NCI-H1694 treated with DMSO at 0.1 percent for 48 hours (cell line): ENCODE data around the gene ALOX15B.
"Not testable (repeated sequence)": the region's sequence is repeated elsewhere in the genome, so short reads cannot be mapped to it uniquely, and the experiment has no call there.

Experiments
- DNase-seq: peaks from one replicate; lab custom pipeline; 2025; lab: John Stamatoyannopoulos, UW

The ALOX15B gene

DNA sequence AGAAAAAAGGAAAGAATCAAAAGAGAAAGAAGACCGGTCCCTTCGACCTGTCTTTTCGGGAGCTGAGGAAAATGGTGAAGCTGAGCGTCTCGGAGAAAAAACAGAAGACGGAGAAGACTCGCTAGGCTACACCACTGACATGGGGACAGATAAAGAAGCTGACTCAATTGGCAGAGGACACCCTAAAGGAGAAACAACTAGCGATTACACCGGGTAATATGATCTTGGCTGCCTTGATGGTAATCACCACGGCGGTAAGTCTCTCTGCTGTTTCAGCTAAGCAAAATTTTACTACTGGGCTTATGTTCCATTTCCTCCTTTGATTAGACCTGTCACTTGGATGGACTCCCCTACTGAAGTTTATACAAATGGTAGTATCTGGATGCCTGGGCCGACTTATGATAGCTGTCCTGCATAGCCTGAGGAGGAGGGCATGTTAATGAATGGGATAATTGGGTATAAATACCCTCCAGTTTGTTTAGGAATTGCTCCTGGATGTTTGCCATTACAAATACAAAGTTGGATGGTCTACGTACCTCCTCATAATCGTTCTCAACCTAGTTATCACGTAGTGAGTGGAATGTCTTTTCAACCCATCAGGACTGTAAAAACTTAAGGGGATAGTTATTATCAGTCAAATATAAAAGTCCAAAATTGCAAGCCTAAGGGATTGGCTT, 24.1 kb downstream of the ALOX15B start:
- no peak for DNase-seq

DNA sequence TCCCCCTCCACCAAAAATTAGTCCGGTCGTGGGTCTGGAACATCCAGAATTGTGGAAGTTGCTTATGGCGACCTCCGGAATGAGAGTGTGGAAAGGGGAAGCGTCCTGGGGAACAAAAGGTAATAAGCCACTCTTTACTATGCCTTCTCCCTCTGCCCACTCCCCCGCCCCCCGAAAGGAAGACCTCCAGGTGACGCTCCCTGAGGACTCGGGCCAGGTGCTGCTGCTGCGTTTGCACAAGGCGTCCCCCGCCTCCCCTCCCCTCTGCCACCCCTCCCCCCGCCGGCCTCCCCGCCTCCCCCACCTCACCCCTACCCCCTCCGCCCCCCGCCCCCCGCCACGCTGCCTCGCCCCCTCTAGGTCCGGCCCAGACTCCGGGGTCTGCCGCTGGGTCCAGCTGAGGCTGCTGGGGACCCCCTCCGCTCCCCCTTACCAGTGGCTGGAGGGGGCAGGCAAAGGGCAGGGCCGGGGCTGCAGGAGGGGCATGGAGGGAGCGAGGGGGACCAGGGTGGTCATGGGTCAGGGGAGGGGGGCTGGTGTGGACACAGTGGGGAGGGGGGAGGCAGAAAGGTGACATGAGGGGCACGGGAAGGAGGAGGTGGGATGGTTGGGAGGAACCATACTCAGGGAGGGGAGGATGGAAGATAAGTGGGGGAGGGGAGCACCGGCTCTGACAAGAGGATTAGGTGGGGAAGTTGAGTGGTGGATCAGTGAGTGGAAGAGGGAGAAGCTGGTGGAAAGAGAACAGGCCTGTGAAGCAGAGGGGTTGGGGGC, 25.1 kb downstream of the ALOX15B start:
- DNase-seq, result no peak

DNA sequence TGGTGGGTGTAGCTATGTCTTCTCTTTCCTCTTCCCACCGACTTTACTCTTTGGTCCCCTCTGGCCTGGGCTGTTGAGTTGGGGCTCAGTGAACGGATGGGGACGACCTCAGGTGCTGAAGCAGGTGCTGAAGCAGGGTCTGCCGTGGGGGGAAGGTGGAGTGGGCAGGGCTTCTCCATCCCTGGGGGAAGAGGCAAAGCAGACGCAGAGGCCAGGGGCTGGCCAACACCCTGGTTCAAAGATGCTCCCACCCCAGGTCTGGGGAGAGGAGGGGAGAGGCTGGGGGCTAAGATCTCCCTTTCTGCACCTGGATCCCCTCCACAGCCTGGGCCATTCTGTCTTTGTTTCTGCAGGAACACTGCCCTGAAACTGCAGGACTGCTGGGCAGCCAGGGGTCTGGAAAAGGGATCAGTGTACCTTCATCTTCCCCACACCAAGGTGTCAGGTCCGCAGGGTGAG, 25.7 kb downstream of the ALOX15B start:
- DNase-seq, result no peak

DNA sequence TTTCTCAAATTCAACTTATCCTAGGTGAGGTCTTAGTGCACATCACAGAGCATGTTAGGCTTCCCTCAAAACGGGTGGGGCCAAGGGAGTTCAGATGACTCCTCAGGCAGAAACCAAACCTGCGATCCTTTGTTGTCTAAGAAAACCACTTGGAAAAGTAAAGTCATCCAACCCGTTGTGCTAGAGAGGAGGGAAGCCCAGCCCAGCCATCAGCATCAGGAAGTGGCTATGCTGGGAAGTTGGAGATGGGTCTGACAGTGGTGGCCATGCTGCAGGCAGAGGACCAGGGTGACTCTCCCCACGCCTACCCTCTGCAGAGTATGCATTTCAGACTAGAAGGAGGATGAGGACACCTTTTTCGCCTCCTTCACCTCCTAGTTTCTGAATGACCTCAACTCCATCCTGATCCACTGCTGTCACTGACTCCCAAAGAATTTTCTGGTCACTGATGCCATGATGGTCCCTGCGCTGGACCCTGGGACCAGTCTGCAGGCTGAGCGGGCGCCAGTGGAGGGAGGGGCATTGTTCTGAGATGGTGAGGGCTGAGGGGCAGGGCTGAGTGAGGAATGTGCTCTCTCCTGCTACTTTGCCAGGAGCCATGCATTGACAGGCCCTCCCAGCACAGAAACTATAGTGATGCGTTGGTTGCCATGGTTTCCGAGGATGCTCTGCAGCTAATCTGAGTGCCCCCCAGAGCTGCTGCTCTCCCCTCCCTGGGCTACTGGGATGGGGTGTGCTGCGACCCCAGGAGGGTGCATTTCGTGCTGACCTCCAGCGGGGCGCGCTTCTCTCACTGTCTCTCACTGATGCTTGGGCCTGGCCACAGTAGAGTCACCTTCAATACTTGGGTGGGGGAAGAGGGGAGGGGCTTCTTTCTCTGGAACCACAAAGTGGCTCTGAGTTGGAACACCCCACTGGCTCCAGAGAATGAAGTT, 28.2 kb downstream of the ALOX15B start:
- no peak for DNase-seq

DNA sequence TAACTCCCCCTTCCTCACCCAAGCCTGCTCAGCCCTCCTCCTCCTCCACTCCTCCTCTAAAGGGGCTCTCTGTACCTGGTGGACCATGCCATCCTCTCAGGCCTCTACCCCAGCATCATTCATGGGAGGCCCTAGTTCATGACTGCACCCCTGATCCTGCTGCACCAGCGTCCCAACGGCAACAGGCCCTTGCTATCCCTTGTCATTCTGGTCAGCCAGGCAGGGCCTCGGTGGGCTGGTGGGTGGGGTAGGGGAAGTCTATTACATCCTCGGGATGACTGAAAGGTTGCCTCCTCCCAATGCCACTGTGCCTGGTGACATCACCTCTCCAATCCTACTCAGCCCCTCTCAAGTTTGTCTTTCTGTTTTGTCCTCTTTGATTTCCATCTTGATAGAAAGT, 28.9 kb downstream of the ALOX15B start:
- no peak for DNase-seq

DNA sequence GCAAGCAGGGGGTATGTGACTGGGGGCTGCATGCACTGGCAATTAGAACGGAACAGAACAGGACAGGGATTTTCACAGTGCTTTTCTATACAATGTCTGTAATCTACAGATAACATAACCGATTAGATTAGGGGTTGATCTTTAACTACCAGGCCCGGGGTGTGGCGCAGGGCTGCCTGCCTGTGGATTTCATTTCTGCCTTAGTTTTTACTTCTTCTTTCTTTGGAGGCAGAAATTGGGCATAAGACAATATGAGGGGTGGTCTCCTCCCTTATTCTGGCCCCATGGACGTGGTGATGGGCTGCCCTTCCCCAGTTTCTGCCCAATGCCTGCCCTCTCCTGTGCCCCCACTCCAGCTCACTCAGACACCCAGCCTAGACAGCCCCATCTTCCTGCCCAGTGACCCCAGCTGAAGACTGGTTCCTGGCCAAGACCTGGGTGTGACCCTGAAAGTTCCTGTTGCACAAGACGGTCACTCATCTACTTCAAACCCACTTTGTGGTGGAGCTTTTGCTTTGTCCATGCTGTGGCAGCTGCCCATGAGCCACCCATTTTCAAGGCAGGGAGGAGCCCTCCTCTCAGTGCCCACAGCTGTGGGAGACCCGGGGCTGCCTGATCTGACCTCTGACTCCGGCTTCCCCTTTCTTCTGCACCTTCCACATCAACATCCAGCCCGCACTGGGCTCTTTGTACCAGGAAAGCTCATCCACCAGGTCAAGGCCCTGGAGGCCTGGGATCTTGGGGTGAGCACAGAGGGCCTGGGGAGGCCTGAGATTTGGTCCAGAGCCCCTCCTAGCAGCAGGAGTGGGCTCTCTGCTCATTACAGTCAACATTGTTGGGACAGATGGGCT, 30.1 kb downstream of the ALOX15B start:
- DNase-seq, result no peak

DNA sequence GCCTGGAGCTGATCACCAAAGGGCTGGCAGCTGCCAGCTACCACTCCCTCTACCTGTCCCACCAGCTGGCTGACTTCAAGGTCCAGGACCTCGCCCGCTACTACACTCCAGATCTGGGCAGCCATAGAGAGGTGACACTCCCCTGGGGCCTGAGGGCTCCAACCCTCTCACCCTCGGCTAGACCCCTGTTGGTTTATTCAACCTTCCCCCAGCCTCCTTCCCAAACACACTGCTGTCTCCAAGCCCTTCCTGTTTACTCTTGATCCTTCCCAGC, 30.7 kb downstream of the ALOX15B start:
- DNase-seq, result peak; percentile 26

DNA sequence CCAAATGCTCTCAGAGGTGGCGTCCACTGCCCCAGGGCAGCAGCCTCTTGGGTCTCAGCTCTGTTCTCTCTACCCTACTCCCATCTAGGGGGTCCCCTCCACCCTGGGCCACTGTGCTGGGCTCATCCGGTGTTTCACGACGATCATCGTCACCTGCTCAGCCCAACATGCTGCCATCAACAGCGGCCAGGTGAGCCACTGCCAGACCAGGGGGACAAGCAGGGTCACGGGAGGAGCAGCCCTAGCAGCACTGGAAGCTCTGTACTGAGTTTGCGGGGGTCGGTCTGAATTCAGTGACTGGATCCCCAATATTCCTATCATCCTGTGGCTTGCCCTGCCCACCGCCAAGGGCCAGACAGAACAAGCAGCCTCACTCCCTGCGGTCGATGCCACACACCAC, 32.6 kb downstream of the ALOX15B start:
- no peak for DNase-seq

DNA sequence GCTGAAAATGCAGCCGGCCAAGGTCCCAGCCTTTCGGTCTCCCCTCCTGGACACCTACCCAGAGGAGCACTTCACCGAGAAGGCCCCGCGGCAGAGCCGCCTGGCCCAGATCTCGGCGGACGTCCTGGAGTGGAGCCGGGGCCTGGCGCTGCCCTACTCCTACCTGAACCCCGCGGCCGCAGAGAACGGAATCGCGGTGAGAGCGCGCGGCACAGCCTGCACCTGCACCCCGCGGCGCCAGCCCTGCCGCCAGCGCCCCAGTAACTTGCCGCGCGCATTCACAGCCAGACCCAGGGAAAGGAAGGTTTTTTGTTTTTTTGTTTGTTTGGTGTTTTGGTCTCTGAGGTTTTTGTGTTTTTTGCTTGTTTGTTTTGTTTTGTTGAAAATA, 33.5 kb downstream of the ALOX15B start:
- DNase-seq, result no peak

DNA sequence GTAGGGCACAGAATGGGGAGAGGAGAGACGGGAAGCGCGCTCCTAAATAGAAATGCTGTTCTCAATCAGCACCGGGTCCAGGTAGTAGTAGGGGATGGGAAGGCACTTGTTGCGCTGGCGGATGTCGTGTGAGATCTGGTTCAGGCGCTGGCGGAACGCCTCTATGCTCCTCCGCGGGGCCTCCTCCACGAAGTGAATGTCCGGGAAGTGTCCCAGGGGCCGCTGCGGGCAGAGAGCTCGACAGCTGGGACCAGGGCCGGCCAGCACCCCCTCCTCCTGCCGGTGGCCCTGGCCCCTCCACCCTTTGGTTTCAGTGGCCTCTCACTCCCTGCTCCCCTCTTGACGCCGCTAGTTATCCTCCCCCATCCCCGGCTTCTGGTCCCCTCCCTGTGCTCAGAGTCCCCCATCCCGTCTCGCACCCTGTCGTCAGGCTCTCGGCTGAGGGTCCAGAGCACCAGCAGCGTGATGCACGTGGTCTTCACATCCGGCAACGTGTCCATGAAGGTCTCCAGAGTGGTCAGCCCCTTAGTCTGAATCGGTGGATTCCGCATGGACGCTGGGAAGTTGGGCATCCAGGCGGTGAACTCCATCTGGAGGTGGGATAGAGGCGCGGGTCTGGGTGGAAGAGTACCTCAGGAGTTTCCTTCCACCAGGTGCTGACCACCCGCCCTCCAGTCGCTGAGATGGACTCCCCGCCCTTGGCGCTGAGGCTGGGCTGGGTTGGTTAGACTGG, 34.0 kb downstream of the ALOX15B start:
- DNase-seq, result no peak

DNA sequence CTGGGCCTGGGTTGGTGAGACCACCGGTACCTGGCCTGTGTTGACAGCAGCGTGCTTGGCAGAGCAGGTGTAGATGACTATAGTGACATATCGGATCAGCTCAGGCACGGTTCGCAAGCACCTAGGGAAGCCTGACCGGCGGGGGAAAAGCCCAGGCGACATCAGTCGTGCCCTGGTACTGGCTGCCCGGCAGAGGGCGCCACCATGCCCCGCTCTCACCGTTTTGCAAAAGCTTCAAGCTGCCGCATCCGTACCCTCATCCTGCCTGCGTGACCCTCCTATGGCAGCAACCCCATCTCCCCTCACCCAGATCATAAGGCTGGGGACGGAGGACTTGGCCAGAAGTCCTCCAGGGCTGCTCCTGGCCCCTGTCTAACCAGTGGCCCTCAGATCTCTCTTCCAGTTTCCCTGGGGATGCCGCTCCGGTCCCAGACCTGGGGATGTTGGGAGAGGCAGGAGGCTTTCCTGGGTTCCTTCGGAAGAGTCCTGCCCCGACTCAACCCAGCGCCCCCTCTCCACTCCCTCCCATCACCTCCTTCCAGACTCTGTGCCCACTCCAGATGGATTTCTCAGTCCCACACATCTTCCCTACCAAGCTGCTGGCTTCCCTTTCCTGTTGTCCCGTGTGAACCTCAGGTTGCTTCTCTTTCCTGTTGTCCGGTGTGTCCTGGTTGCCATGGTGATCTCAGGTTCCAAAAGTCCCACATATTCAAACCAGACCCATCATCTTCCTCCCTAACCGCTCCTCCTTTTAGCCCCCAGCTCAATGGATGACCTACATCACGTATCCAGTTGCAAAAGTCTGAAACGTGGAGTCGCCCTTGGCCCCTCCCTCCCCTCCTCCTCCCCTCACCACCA, 35.0 kb downstream of the ALOX15B start:
- DNase-seq, result peak; percentile 52

DNA sequence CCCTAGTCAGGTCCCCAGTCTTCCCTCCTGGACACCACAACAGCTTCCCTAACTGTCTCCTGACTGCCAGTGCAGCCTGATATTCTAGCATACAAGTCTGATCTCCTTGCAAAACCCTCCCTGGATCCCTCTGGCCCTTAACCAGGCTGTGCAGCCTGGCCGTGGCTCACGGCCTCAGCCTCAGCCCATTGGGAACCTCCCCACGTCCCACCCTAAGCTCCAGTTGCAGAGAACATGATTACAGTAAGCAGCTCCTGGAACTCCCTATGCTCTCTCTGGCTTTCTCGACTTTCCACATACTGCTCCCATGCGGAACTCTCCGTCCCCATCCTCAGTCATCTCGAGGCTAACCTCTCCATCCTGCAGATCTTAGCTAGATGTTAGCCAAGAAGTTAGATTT, 35.7 kb downstream of the ALOX15B start:
- no peak for DNase-seq

DNA sequence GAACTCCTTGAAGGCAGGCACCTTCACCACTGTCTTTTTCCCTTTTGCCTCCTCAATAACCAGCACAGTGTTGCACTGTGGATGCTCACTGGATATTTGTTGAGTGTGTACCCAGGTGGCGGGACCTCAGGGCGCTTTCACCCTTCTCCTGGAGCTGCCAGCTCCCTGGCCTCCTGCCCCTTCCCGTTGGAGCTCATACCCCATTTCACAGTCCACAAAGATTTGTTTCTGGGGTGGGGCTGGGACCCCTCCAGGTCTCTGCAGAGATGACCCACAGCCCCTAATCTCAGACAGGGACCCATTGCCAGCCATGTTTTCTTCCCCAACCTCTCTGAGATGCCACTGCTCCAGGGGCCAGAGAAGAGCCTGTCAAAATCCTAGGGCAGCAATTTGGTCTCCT, 36.2 kb downstream of the ALOX15B start:
- DNase-seq, result no peak

DNA sequence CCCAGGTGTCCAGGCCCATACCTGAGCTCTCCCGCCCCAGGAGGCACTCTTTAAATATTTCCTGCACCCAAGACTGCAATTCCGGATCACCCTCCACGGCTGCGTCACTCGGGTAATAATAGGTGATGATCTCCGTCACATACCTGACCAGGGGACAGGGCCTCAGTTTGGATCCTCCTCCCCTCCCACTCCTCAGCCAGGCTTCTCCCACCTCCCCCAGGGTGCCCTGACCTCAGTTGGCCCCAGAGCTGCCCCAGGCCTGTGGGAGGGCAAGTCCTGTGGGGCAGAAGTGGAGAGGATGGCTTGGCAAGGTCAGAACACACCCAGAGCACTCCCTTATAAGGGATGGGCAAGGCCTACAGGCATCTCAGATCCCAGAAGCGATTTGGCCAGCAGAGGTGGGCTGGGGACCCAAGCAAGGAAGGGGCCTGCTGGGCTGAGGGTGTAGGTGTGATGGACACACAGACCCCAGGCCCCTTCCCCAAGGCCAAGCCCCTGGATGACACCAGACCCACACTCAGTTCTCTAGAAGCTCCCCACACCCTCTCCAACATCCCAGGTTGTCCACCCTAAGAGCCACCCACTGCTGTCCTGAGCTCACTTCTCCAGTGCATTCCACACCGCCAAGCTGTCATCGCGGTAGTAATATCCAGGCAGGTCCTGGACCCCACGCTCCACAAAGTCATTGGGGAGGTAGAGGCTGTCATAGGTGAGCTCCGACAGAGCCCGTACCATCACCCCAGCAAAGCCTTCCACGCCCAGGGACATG, 36.9 kb downstream of the ALOX15B start:
- DNase-seq, result no peak

DNA sequence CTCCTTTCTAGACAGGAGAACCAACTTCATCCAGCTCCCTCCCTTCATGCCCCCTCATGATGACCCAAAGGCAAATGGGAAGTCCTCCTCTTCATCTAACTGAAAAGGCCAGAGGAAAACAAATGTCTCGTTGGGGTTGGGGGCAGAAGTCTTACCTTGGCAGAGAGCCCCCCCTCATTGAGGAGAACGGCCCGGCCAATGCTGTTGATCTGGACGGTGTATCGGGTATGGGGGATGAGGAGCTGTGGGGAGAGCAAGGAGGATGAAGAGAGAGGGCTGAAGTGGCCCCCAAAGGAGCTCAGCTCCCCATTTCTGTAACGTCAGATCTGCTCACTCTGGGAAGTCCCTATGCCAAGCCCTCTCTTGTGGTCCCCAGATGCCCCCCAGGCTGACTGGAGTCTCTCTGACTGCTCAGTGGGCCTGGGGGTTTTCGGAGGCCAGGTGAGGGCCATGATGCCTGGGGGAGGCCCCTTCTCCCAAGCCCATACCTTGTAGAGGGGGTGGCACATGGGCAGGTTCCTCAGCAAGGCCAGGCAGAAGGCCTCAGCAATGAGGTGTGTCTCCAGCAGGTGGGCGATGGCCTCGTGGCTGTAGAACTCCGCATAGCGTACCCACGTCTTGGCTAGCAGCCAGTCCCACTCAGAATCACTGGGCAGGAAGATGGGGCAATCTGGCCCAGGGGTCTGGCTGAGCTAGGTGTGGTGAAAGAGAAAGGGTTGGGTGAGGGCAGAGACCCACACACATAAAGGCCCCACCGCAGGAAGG, 37.8 kb downstream of the ALOX15B start:
- DNase-seq, result no peak

DNA sequence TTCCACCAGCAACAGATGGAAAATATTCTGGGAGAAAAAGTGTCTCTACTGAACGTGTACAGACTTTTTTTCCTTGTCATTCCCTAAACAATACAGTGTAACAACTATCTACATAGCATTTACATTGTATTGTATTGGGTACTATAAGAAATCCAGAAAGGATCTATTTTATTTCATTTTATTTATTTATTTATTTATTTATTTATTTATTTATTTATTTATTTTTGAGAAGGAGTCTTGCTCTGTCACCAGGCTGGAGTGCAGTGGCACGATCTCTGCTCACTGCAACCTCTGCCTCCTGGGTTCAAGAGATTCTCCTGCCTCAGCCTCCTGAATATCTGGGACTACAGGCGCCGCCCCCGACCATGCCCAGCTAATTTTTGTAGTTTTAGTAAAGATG, 39.1 kb downstream of the ALOX15B start:
- DNase-seq, result not testable (repeated sequence)

DNA sequence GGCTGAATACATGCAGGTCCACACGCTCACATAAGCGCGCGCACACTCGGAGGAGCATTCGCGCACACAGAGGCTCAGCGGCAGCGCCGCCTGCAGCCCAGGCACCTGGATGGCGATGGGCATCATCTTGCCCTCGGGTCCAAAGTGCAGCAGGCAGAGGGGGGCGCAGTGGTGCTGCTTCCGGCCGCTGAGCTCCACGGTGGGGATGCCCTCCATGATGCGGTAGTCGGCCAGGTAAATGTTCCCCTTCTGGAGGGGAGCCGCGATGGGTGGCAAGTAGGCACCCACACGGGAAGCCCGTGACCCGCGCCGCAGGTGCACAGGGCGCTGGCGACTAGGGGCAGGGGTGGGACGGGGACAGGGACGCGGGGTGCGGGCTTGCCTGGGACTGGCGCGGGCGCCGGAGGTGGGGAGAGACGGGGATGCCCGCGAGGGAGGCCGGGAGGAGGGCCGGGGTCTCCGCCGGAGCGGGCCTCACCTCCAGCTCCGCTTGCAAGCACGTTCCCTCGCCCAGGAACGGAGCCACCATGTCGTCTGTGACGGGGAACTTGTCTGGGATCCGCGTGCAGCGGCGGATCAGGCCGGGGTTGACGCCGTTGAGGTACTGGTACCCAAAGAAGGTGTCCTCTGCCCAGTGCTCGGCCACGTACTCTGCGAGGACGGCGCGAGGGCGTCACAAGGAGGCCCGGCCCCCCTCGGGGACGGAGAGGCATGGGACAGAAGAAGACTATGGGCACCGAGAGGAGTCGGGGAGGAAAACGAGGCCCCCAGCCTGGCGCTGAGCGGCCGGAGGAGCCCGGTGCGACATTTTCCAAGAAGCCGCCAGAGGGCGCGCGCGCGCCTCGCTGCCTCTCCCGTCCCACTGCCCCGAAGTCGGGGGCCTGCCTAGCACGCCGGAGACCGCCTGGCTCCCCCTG, 40.7 kb downstream of the ALOX15B start:
- peak; percentile 83 for DNase-seq
